Spinal cord (tissue), 10 donors: ENCODE data around the gene ACP3. TPM values are rescaled to one million over a fixed set of nuclear protein-coding genes. Genes with fewer than 3 reads are reported as not detected.
"Not testable (repeated sequence)": the region's sequence is repeated elsewhere in the genome, so short reads cannot be mapped to it uniquely, and the experiment has no call there.

Experiments
- DNase-seq, 6 donors: peaks; one replicate each; pipeline versions ENCODE4 v3.0.0 to v3.0.0-alpha.2; 2013 to 2015; ENCODE audit warnings: low spot score in 6 of 6, low read depth in 4 of 6
- H3K27ac ChIP-seq: one replicate; pipeline ENCODE4 v1.5.1; 2013; ENCODE audit warnings: low read depth, low read length, control low read depth
- H3K27me3 ChIP-seq: one replicate; pipeline ENCODE4 v1.6.1; 2013; ENCODE audit warnings: low read length; ENCODE audit not compliant: control insufficient read depth, insufficient read depth
- H3K36me3 ChIP-seq: one replicate; pipeline ENCODE4 v1.6.1; 2013; ENCODE audit warnings: low read length; ENCODE audit not compliant: control insufficient read depth, insufficient read depth
- H3K4me1 ChIP-seq: one replicate; pipeline ENCODE4 v1.6.1; 2013; ENCODE audit warnings: low read length; ENCODE audit not compliant: control insufficient read depth, insufficient read depth
- H3K4me3 ChIP-seq: one replicate; pipeline ENCODE4 v1.5.1; 2013; ENCODE audit warnings: low read depth, low read length, control low read depth
- H3K9me3 ChIP-seq: one replicate; pipeline ENCODE4 v1.6.1; 2013; ENCODE audit warnings: low read length; ENCODE audit not compliant: control insufficient read depth, insufficient read depth
- WGBS: methylation state at CpG from one replicate; pipeline ENCODE4 v1.1.5; 2013; ENCODE audit warnings: missing lambda C conversion rate; ENCODE audit not compliant: insufficient coverage; 5-methylcytosine and 5-hydroxymethylcytosine counted together
- polyA plus RNA-seq, 2 donors: library from polyadenylated mRNA; unstranded; fragments of 120-200 nt; gene quantifications; one replicate each; pipeline ENCODE4 v1.2.1, GENCODE V29; 2013; ENCODE audit not compliant: insufficient read length in 2 of 2
- total RNA-seq, 2 donors: library from RNA; depleted of rRNA in 1 of 2; stranded (reverse); fragments of 120-200 nt in 1 of 2; fragments of >200 nt in 1 of 2; gene quantifications; one replicate each; pipeline versions ENCODE4 v1.2.3 to v1.2.4, GENCODE V29; 2013 to 2014
- donor health status: healthy.

Gene ACP3
- total and polyA plus RNA-seq, 4 donors = 0.50 to 1.5 (median 0.95) TPM

GRCh38 chr3:132396255-132396654 is 79.0 kb downstream of the ACP3 start:
- Histone ChIP-seq H3K36me3 (no peaks in the 10 kb centered on the region), H3K9me3 (no peaks in the 10 kb centered on the region), H3K27ac (no peak overlapping the region), H3K4me1 (no peaks in the 10 kb centered on the region), H3K27me3 (no peaks in the 10 kb centered on the region), H3K4me3 (no peak overlapping the region)
- 96% methylated on average over 24 of the region's 24 CpGs for WGBS
- no peak for DNase-seq

GRCh38 chr3:132396776-132397175 is 79.6 kb downstream of the ACP3 start:
- H3K27me3 ChIP-seq = not testable (repeated sequence)
- 98% methylated on average over 6 of the region's 8 CpGs for WGBS

GRCh38 chr3:132399054-132399929 is 82.1 kb downstream of the ACP3 start:
- 90% methylated on average over 2 of the region's 5 CpGs for WGBS
- H3K4me3 ChIP-seq = no peak overlapping the region
- H3K27ac ChIP-seq = no peak overlapping the region
- H3K36me3 ChIP-seq = no peaks in the 10 kb centered on the region
- DNase-seq = peak in 5 of 6 donors; percentile 13 to 90 (median 52)
- H3K9me3 ChIP-seq = no peaks in the 10 kb centered on the region
- no peaks in the 10 kb centered on the region for H3K27me3 ChIP-seq
- H3K4me1 ChIP-seq = no peaks in the 10 kb centered on the region

More at GRCh38 chr3:132396776-132397175, 79.6 kb downstream of the ACP3 start:
- not testable (repeated sequence) for H3K4me3 ChIP-seq, H3K27ac ChIP-seq, H3K9me3 ChIP-seq, H3K4me1 ChIP-seq, DNase-seq, H3K36me3 ChIP-seq

GRCh38 chr3:132401255-132401654 is 84.0 kb downstream of the ACP3 start:
- 96% methylated on average over 13 of the region's 13 CpGs for WGBS
- H3K27ac ChIP-seq = no peak overlapping the region
- no peak for DNase-seq
- H3K36me3 ChIP-seq = no peaks in the 10 kb centered on the region
- H3K9me3 ChIP-seq = no peaks in the 10 kb centered on the region
- H3K27me3 ChIP-seq = no peaks in the 10 kb centered on the region
- no peaks in the 10 kb centered on the region for H3K4me1 ChIP-seq
- H3K4me3 ChIP-seq = no peak overlapping the region

GRCh38 chr3:132404276-132404675 is 87.1 kb downstream of the ACP3 start:
- H3K36me3 ChIP-seq = no peaks in the 10 kb centered on the region
- no peak overlapping the region for H3K4me3 ChIP-seq
- H3K4me1 ChIP-seq = no peaks in the 10 kb centered on the region
- no peaks in the 10 kb centered on the region for H3K9me3 ChIP-seq
- no peak for DNase-seq
- no peaks in the 10 kb centered on the region for H3K27me3 ChIP-seq
- WGBS = no CpG with 5 or more reads among the region's 3 CpGs
- no peak overlapping the region for H3K27ac ChIP-seq

- Histone ChIP-seq H3K9me3 (no peaks in the 10 kb centered on the region), H3K4me3 (no peak overlapping the region), H3K36me3 (no peaks in the 10 kb centered on the region), H3K27me3 (no peaks in the 10 kb centered on the region), H3K27ac (no peak overlapping the region), H3K4me1 (no peaks in the 10 kb centered on the region)
- DNase-seq = peak in 2 of 6 donors; percentile 11 to 37
- no CpG with 5 or more reads among the region's 1 CpG for WGBS
Measured at GRCh38 chr3:132405188-132405587, 88.0 kb downstream of the ACP3 start.

GRCh38 chr3:132405609-132406299 is 88.5 kb downstream of the ACP3 start:
- Histone ChIP-seq H3K36me3 (no peaks in the 10 kb centered on the region), H3K4me1 (no peaks in the 10 kb centered on the region), H3K9me3 (no peaks in the 10 kb centered on the region), H3K27me3 (no peaks in the 10 kb centered on the region), H3K27ac (no peak overlapping the region), H3K4me3 (no peak overlapping the region)
- WGBS = 83% methylated on average over 1 of the region's 4 CpGs
- no peak for DNase-seq

GRCh38 chr3:132406587-132406986 is 89.4 kb downstream of the ACP3 start:
- no peaks in the 10 kb centered on the region for H3K4me1 ChIP-seq
- no peak overlapping the region for H3K4me3 ChIP-seq
- no peaks in the 10 kb centered on the region for H3K36me3 ChIP-seq
- no peaks in the 10 kb centered on the region for H3K9me3 ChIP-seq
- no peaks in the 10 kb centered on the region for H3K27me3 ChIP-seq
- no CpG with 5 or more reads among the region's 2 CpGs for WGBS
- DNase-seq = no peak
- no peak overlapping the region for H3K27ac ChIP-seq

GRCh38 chr3:132407025-132407424 is 89.8 kb downstream of the ACP3 start:
- no peaks in the 10 kb centered on the region for H3K9me3 ChIP-seq

More at GRCh38 chr3:132407025-132407424, 89.8 kb downstream of the ACP3 start:
- WGBS = 100% methylated on average over 2 of the region's 2 CpGs
- DNase-seq = no peak
- Histone ChIP-seq H3K4me3 (no peak overlapping the region), H3K4me1 (no peaks in the 10 kb centered on the region), H3K36me3 (no peaks in the 10 kb centered on the region), H3K27me3 (no peaks in the 10 kb centered on the region), H3K27ac (no peak overlapping the region)
